Measurements from ENCODE around the gene ACTG2.

The ACTG2 gene

DNA sequence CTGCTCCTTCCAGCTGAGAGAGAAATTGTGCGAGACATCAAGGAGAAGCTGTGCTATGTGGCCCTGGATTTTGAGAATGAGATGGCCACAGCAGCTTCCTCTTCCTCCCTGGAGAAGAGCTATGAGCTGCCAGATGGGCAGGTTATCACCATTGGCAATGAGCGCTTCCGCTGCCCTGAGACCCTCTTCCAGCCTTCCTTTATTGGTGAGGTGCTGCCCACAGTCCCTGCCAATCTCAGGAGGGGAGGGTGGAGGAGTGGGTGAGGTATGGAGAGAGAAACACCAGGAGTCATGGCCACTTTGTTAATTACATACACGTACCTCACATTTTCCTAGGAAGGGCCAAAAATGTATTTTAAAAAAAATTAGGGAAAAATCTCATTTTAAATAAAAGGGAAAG is 21.9 kb downstream of the ACTG2 start:
- DNase-seq (ENCODE audit: low spot score), result no peak

- DNase-seq (ENCODE audit: low spot score), result no peak
Observed at GRCh38 chr2:73915437-73915993, 22.7 kb downstream of the ACTG2 start.

DNA sequence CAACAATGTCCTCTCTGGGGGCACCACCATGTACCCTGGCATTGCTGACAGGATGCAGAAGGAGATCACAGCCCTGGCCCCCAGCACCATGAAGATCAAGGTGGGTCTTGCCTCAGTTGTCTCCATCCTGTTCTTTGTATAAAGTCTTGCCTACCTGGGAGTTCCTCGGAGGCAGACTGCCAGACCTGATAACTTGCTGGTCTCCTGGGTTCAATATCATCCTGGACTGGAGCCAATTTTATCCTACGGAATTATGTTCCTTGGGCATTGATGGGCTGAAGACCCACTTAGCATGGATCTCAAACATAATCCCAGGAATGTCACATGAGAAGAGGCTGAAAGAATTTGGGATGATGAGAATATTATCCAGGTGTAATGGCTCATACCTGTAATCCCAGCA is 23.9 kb downstream of the ACTG2 start:
- no peak for DNase-seq (ENCODE audit: low spot score)

- DNase-seq (ENCODE audit: low spot score), result no peak
Observed at GRCh38 chr2:73917296-73917695, 24.5 kb downstream of the ACTG2 start.

GRCh38 chr2:73917696-73918207 is 24.9 kb downstream of the ACTG2 start:
- DNase-seq (ENCODE audit: low spot score), result no peak

- DNase-seq (ENCODE audit: low spot score), result no peak
Observed at GRCh38 chr2:73918856-73919255, 26.0 kb downstream of the ACTG2 start.

GRCh38 chr2:73919596-73920228 is 26.9 kb downstream of the ACTG2 start:
- no peak for DNase-seq (ENCODE audit: low spot score)

DNA sequence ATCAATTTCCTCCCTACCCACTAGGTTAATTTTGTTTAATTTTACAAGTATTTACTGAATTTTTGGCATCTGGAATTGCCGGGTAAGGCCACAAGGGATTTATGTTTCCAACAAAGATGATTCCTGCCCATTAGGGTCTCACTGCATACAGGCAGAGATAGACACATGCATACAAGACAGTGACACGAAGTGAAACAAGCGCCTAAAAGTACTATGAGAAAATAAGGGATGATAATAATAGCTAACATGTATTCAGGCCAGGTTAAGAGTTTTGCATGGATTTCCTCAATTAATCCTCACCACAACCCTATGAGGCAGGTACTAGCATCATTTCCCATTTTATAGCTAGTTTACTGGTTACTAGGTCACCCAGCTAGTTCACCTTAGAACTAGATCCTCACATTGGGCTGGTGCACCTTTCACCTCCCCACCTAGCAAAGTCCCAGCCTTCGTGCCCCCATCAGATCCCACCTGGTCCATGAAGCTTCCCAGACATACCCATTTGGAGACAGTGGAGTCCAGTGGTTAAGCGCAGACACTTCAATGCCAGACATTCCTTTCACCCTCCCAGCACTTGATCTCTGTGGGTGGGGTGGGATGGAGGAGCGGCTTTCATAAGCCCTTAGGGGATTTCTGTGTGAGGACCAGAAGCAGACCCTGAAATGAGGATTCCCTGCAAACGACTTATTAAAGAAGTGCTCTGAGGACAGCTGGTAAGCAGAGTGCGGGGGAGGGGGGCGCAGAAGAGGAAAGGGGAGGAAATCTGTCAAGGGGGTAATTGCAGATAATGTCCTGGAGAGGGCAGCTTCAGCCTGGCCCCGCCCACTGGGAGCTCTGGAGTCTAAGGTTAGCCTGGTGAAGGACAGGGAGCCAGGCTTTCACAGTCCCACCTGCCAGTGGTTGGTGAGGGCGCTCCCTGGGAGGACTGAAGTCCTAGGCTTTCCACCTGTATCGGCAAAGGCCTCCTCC is 28.1 kb downstream of the ACTG2 start:
- peak; percentile 86 for DNase-seq (ENCODE audit: low spot score)

GRCh38 chr2:73921581-73921980 is 28.8 kb downstream of the ACTG2 start:
- no peak for DNase-seq (ENCODE audit: low spot score)

DNA sequence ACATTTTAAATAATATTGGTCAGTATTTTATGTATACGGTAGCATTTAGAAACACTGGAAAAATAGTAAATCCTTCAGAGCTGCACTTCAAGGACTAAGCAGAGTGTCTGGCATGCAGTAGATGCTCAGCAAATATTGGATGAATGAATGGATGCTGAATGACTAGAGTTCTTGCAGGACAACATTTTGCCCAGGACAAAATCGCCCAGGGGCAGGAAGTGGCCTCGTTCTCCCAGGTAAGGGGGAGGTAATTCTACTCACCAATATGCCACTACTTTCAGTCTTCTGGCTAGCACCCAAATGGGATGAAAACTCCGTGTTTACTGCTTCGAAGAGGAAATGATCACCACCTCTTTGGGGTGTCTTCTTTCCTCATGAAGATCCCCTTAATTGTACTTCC is 29.9 kb downstream of the ACTG2 start:
- no peak for DNase-seq (ENCODE audit: low spot score)

DNA sequence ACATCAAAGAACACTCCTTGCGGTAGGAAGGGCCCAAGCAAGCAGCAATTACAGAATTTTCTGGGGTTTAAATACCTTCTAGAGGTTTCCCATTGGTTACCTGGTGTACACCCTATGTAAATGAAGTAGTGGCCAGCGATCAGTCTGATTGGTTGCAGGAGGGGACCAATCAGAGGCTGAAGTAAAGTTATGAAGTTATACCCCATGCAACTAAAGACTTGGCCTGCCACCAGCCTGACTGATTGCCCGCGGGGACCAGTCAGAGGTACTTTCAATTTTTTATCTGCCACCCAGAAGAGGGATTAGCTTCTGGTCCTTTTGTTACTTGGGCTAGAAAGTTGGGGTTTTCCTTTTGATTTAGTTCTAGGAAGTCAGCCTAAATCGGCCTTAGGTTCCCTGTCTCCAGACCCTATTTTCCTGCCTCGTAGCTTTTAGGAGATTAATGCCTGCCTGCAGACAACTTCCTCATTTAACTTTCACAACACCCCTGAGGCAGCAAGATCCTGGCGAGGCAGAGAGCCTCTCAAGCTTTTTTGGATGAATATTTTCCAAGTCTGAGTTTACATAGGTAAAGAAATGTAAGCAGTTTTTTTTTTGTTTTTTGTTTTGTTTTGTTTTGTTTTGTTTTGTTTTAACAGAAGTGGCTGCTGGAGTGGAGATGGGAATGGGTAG is 32.4 kb downstream of the ACTG2 start:
- no peak for DNase-seq (ENCODE audit: low spot score)

DNA sequence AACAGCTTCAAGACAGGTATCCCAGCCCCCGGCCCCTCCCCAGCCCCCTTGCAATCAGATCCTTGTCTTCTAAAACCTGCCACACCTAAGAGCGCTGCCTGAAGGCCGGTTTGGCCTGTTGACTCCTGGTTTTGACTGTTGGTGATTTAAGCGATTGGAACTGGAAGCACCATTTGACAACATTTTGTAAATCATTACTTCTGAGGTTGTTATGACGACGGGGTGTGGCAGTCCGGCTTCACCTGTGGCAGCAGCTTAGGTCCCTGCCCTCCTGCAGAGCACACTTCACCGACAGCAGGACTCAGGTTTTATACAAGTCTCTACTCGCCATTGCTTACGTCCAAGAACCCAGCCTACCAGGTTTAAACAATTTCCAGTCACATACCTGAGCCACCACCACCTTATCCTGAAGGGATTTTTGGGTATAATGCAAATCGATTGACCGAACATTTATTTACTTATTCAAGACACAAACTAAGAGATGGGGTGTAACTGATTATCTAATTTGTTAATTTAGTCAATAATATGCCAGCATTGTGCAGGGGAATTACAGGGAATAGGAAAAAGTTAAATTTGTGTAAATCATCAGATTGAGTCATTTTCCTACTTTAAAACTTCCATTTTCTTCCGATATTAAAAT is 33.2 kb downstream of the ACTG2 start:
- no peak for DNase-seq (ENCODE audit: low spot score)

GRCh38 chr2:73926493-73927327 is 33.9 kb downstream of the ACTG2 start, which contains the start of gene DGUOK:
Gene DGUOK (plus strand): TSS chr2:73926880. CDS start chr2:73926911, 31 bp downstream.
- DNase-seq (ENCODE audit: low spot score), result peak; percentile 96

- no peak for DNase-seq (ENCODE audit: low spot score)
Observed at GRCh38 chr2:73927344-73927743, 34.5 kb downstream of the ACTG2 start.

DNA sequence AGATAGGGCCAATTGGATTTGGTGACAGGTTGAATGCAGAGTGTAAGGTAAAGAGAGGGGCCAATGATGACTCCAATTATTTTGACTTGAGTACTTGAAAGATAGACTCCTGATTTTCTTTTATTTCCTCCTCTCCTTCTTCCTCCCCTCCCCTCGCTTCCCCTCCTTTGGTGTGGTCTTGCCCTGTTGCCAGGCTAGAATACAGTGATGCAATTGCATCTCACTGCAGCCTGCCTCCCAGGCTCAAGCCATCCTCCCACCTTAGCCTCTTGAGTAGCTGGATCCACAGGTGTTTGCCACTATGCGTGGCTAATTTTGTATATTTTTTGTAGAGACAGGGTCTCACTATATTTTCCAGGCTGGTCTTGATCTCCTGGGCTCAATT is 36.1 kb downstream of the ACTG2 start:
- DNase-seq (ENCODE audit: low spot score), result no peak

DNA sequence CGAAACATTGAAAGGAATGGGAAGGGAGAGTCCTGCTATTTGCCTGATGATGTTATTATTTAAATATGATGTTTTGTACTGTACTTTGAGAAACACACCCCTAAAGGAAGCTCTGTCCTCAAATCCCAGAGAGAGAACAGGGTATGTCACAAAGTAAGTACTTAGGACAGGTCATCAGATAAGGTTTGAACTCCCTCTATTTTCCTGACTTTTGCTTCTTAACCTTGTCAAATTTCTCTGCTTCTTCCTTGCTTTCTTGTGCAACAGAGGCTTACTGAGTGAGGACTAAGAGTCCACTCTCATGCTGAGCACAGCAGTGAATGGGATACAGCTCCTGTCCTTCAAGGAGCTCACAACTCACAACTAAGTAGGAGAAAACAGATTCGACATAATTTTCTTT is 37.6 kb downstream of the ACTG2 start:
- no peak for DNase-seq (ENCODE audit: low spot score)

GRCh38 chr2:73931531-73932500 is 39.0 kb downstream of the ACTG2 start:
- no peak for DNase-seq (ENCODE audit: low spot score)

GRCh38 chr2:73933194-73933593 is 40.4 kb downstream of the ACTG2 start:
- DNase-seq (ENCODE audit: low spot score), result no peak

DNA sequence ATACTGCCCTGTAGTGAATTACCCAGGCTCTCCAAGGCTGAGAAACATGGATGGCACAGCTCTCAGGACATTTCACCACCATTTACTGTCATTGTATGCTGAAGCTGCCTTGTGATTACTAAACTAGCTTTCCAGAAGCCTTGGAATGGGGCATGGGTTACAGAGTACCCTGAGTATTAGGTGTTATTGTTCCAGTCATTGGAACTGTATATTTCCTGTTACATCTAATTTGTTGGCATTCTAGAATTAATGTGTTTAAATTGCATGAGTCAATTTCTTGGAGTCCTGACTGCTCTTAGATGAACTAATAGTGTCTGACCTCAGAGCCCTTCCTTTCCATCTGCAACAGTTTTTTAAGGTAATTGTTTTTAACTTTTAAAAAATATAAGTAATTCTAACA is 42.8 kb downstream of the ACTG2 start:
- DNase-seq (ENCODE audit: low spot score), result no peak
